ENCODE measurements around the gene EML6.

DNA sequence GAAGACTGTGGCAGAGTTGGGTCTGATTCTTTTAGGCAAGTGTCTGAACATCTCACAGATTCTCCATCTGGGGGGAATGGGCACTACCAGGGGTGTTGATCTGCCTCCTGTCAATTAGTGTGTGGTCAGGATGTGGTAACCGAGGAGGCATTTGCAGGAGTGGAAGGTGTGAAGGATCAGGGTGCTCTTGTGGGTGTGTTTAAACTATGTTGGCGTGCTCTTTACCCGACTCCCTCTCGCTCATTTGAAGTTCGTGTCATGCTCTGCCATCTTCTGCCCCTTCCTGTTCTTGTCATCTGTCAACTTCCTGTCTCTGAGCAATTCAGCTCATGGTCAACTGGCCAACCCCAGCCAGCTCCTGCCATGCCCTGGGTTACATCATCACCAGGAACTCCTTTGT is 218.9 kb downstream of the EML6 start:
- TF ChIP-seq, protein P1, sequence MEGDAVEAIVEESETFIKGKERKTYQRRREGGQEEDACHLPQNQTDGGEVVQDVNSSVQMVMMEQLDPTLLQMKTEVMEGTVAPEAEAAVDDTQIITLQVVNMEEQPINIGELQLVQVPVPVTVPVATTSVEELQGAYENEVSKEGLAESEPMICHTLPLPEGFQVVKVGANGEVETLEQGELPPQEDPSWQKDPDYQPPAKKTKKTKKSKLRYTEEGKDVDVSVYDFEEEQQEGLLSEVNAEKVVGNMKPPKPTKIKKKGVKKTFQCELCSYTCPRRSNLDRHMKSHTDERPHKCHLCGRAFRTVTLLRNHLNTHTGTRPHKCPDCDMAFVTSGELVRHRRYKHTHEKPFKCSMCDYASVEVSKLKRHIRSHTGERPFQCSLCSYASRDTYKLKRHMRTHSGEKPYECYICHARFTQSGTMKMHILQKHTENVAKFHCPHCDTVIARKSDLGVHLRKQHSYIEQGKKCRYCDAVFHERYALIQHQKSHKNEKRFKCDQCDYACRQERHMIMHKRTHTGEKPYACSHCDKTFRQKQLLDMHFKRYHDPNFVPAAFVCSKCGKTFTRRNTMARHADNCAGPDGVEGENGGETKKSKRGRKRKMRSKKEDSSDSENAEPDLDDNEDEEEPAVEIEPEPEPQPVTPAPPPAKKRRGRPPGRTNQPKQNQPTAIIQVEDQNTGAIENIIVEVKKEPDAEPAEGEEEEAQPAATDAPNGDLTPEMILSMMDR (IDR thresholded peaks at IDR 0.05 in 4 of 5, conservative IDR thresholded peaks at IDR 0.05 in 1 of 5): no peak
- no peak for TF ChIP-seq POLR2A (IDR thresholded peaks at IDR 0.05)

All from gastrocnemius medialis (tissue), 4 donors.